HUES48 (cell line): ENCODE data around the gene MPND.
A peak's percentile ranks its signal among the peaks of the same experiment; 100 is the strongest.

Source experiments
- H3K27ac ChIP-seq: one replicate; pipeline ENCODE4 v1.7.0; 2013; ENCODE audit warnings: low read depth, low read length, inconsistent platforms
- H3K27me3 ChIP-seq: 2 replicates; pipeline ENCODE4 v1.6.1; 2013; ENCODE audit warnings: mild to moderate bottlenecking, low read length; ENCODE audit not compliant: control insufficient read depth, insufficient read depth
- H3K36me3 ChIP-seq: 2 replicates; pipeline ENCODE4 v1.6.1; 2013; ENCODE audit warnings: low read length; ENCODE audit not compliant: control insufficient read depth, insufficient read depth
- H3K4me1 ChIP-seq: 2 replicates; pipeline ENCODE4 v1.6.1; 2013; ENCODE audit warnings: mild to moderate bottlenecking, low read length; ENCODE audit not compliant: control insufficient read depth, insufficient read depth
- H3K4me3 ChIP-seq: 2 replicates; pipeline ENCODE4 v1.5.1; 2013; ENCODE audit warnings: mild to moderate bottlenecking, low read depth, low read length
- H3K9ac ChIP-seq: 2 replicates; pipeline ENCODE4 v1.6.1; 2013; ENCODE audit warnings: mild to moderate bottlenecking, low read depth, low read length, moderate library complexity
- H3K9me3 ChIP-seq: 2 replicates; pipeline ENCODE4 v1.6.1; 2013; ENCODE audit warnings: low read length; ENCODE audit not compliant: control insufficient read depth, insufficient read depth

MPND gene

GRCh38 chr19:4304538-4305256 is 38.7 kb upstream of the MPND start, which contains the start of gene FSD1:
FSD1 (plus strand) TSS chr19:4304598; CDS start chr19:4304747, 149 bp downstream.
- no peaks in the 10 kb centered on the region for H3K27me3 ChIP-seq
- peaks cover 5% of the 10 kb centered on the region; the same call in 1 of the 2 replicates for H3K4me1 ChIP-seq
- no peak within 1 kb of the TSS for H3K27ac ChIP-seq
- H3K36me3 ChIP-seq, result peaks cover 20% of the 10 kb centered on the region
- H3K9me3 ChIP-seq, result no peaks in the 10 kb centered on the region
- H3K4me3 ChIP-seq, result peak within 1 kb of the TSS; percentile 54; the same call in 1 of the 2 replicates
- no peak within 1 kb of the TSS for H3K9ac ChIP-seq

GRCh38 chr19:4305257-4305612 is 38.1 kb upstream of the MPND start:
- H3K4me1 ChIP-seq, result peaks cover 5% of the 10 kb centered on the region; the same call in 1 of the 2 replicates
- peak overlapping the region; percentile 54; the same call in 1 of the 2 replicates for H3K4me3 ChIP-seq
- H3K27ac ChIP-seq, result no peak overlapping the region
- H3K36me3 ChIP-seq, result peaks cover 22% of the 10 kb centered on the region
- H3K27me3 ChIP-seq, result no peaks in the 10 kb centered on the region
- H3K9me3 ChIP-seq, result no peaks in the 10 kb centered on the region
- H3K9ac ChIP-seq, result no peak overlapping the region

GRCh38 chr19:4305659-4306058 is 37.7 kb upstream of the MPND start:
- H3K4me3 ChIP-seq, result no peak overlapping the region; the same call in 1 of the 2 replicates
- no peak overlapping the region for H3K9ac ChIP-seq
- no peaks in the 10 kb centered on the region for H3K9me3 ChIP-seq
- no peaks in the 10 kb centered on the region for H3K27me3 ChIP-seq
- peaks cover 5% of the 10 kb centered on the region; the same call in 1 of the 2 replicates for H3K4me1 ChIP-seq
- no peak overlapping the region for H3K27ac ChIP-seq
- H3K36me3 ChIP-seq, result peaks cover 26% of the 10 kb centered on the region

- no peaks in the 10 kb centered on the region for H3K9me3 ChIP-seq
- no peak overlapping the region for H3K27ac ChIP-seq
- no peak overlapping the region for H3K9ac ChIP-seq
- H3K27me3 ChIP-seq, result no peaks in the 10 kb centered on the region
- H3K4me1 ChIP-seq, result no peaks in the 10 kb centered on the region
- H3K4me3 ChIP-seq, result no peak overlapping the region
- peaks cover 50% of the 10 kb centered on the region for H3K36me3 ChIP-seq
These were observed 32.9 kb upstream of the MPND start for GRCh38 chr19:4310247-4311121.

GRCh38 chr19:4313847-4314490 is 29.4 kb upstream of the MPND start:
- Histone ChIP-seq H3K27me3 (no peaks in the 10 kb centered on the region), H3K9me3 (no peaks in the 10 kb centered on the region), H3K4me3 (no peak overlapping the region), H3K36me3 (peaks cover 58% of the 10 kb centered on the region), H3K9ac (no peak overlapping the region), H3K27ac (no peak overlapping the region), H3K4me1 (no peaks in the 10 kb centered on the region)

GRCh38 chr19:4316956-4317355 is 26.4 kb upstream of the MPND start:
- Histone ChIP-seq H3K27me3 (no peaks in the 10 kb centered on the region), H3K4me3 (no peak overlapping the region)

GRCh38 chr19:4318460-4318859 is 24.9 kb upstream of the MPND start:
- Histone ChIP-seq H3K4me3 (no peak overlapping the region), H3K36me3 (peaks cover 31% of the 10 kb centered on the region), H3K27ac (no peak overlapping the region), H3K4me1 (no peaks in the 10 kb centered on the region), H3K9ac (no peak overlapping the region), H3K27me3 (no peaks in the 10 kb centered on the region), H3K9me3 (0 out of 2 replicates have a peak, but pooled peaks cover 3% of the 10 kb centered on the region)

More at GRCh38 chr19:4316956-4317355, 26.4 kb upstream of the MPND start:
- H3K9ac ChIP-seq, result no peak overlapping the region
- H3K9me3 ChIP-seq, result 0 out of 2 replicates have a peak, but pooled peaks cover 3% of the 10 kb centered on the region
- peaks cover 41% of the 10 kb centered on the region for H3K36me3 ChIP-seq
- H3K4me1 ChIP-seq, result no peaks in the 10 kb centered on the region
- H3K27ac ChIP-seq, result no peak overlapping the region

- Histone ChIP-seq H3K9me3 (0 out of 2 replicates have a peak, but pooled peaks cover 3% of the 10 kb centered on the region), H3K36me3 (peaks cover 31% of the 10 kb centered on the region), H3K4me3 (no peak overlapping the region), H3K27me3 (no peaks in the 10 kb centered on the region), H3K4me1 (no peaks in the 10 kb centered on the region), H3K9ac (no peak overlapping the region), H3K27ac (no peak overlapping the region)
These were observed 24.2 kb upstream of the MPND start for GRCh38 chr19:4319067-4319718.

- H3K9me3 ChIP-seq, result 0 out of 2 replicates have a peak, but pooled peaks cover 3% of the 10 kb centered on the region
- peaks cover 26% of the 10 kb centered on the region for H3K36me3 ChIP-seq
- H3K27me3 ChIP-seq, result no peaks in the 10 kb centered on the region
- no peak overlapping the region for H3K4me3 ChIP-seq
- H3K4me1 ChIP-seq, result no peaks in the 10 kb centered on the region
- H3K27ac ChIP-seq, result no peak overlapping the region
- no peak overlapping the region for H3K9ac ChIP-seq
These were observed 22.9 kb upstream of the MPND start for GRCh38 chr19:4320419-4320818.

GRCh38 chr19:4322942-4323665 is 20.3 kb upstream of the MPND start:
- no peaks in the 10 kb centered on the region for H3K4me1 ChIP-seq
- H3K27me3 ChIP-seq, result no peaks in the 10 kb centered on the region
- no peak overlapping the region for H3K4me3 ChIP-seq
- H3K9me3 ChIP-seq, result 0 out of 2 replicates have a peak, but pooled peaks cover 3% of the 10 kb centered on the region
- no peak overlapping the region for H3K27ac ChIP-seq
- peaks cover 13% of the 10 kb centered on the region for H3K36me3 ChIP-seq
- no peak overlapping the region for H3K9ac ChIP-seq
